ENCODE results near the gene ORMDL2.
"Not testable (repeated sequence)": the region's sequence is repeated elsewhere in the genome, so short reads cannot be mapped to it uniquely, and the experiment has no call there.

Gene ORMDL2

GRCh38 chr12:55850401-55850800 is 32.6 kb downstream of the ORMDL2 start:
- no peak for DNase-seq (ENCODE audit: low read depth in 4 of 4, low spot score in 1 of 4)

GRCh38 chr12:55850893-55851292 is 33.1 kb downstream of the ORMDL2 start:
- DNase-seq (ENCODE audit: low read depth in 4 of 4, low spot score in 1 of 4) = no peak

GRCh38 chr12:55852740-55853139 is 34.9 kb downstream of the ORMDL2 start:
- DNase-seq (ENCODE audit: low read depth in 4 of 4, low spot score in 1 of 4) = no peak

GRCh38 chr12:55861396-55861795 is 43.6 kb downstream of the ORMDL2 start:
- no peak for DNase-seq (ENCODE audit: low read depth in 4 of 4, low spot score in 1 of 4)

GRCh38 chr12:55861871-55862270 is 44.0 kb downstream of the ORMDL2 start:
- DNase-seq (ENCODE audit: low read depth in 4 of 4, low spot score in 1 of 4) = no peak

GRCh38 chr12:55862286-55862685 is 44.4 kb downstream of the ORMDL2 start:
- DNase-seq (ENCODE audit: low read depth in 4 of 4, low spot score in 1 of 4) = no peak

GRCh38 chr12:55862931-55863330 is 45.1 kb downstream of the ORMDL2 start:
- DNase-seq (ENCODE audit: low read depth in 4 of 4, low spot score in 1 of 4) = not testable (repeated sequence)

GRCh38 chr12:55865327-55865726 is 47.5 kb downstream of the ORMDL2 start:
- DNase-seq (ENCODE audit: low read depth in 4 of 4, low spot score in 1 of 4) = no peak

GRCh38 chr12:55866454-55867004 is 48.7 kb downstream of the ORMDL2 start:
- not testable (repeated sequence) for DNase-seq (ENCODE audit: low read depth in 4 of 4, low spot score in 1 of 4)

Measured in stimulated activated CD4-positive, alpha-beta T cell treated with anti-CD3 and anti-CD28 coated beads, Interleukin-1b, Interleukin-23, amount 100 ng/mL, for 24 hours (primary cell).